Chondrocyte (in vitro differentiated cells): ENCODE results near the gene PMP22. TPM values are rescaled to one million over a fixed set of nuclear protein-coding genes. Genes with fewer than 3 reads are reported as not detected.
A peak's percentile ranks its signal among the peaks of the same experiment; 100 is the strongest.

Source experiments
- DNase-seq: peaks from one replicate; pipeline ENCODE4 v3.0.0; 2021; ENCODE audit warnings: mixed read lengths, low spot score
- H3K27ac Mint-ChIP-seq: one replicate; pipeline ENCODE4 v1.8.0; 2021; ENCODE audit warnings: mild to moderate bottlenecking, moderate library complexity, mixed read lengths; ENCODE audit not compliant: unreplicated experiment
- H3K27me3 Mint-ChIP-seq: 2 replicates; pipeline ENCODE4 v1.8.0; 2021; ENCODE audit warnings: low read depth, mixed read lengths
- H3K36me3 Mint-ChIP-seq: 2 replicates; pipeline ENCODE4 v1.8.0; 2021; ENCODE audit warnings: low read depth, mixed read lengths
- H3K4me1 Mint-ChIP-seq: 2 replicates; pipeline ENCODE4 v1.8.0; 2021; ENCODE audit warnings: low read depth, mild to moderate bottlenecking, mixed read lengths
- H3K4me3 Mint-ChIP-seq: one replicate; pipeline ENCODE4 v1.8.0; 2021; ENCODE audit warnings: mild to moderate bottlenecking, moderate library complexity, mixed read lengths; ENCODE audit not compliant: unreplicated experiment
- H3K9me3 Mint-ChIP-seq: 2 replicates; pipeline ENCODE4 v1.8.0; 2021; ENCODE audit warnings: low read depth, mixed read lengths
- CTCF ChIP-seq: fragments of 200-600 bp; sonication (generic); IDR thresholded peaks from 2 replicates; pipeline ENCODE4 v1.5.0; 2021; ENCODE audit warnings: antibody characterized with exemption, mild to moderate bottlenecking, moderate library complexity
- total RNA-seq: library from RNA; stranded (reverse); gene quantifications from 3 replicates; pipeline ENCODE4 v1.2.1, GENCODE V29; 2021

Gene PMP22
- total RNA-seq, 1 donor from 2014 or later: 152 TPM

- H3K36me3 Mint-ChIP-seq: no peaks in the 10 kb centered on the region
- peaks cover 19% of the 10 kb centered on the region for H3K4me1 Mint-ChIP-seq
- no peak for DNase-seq
- no peak for TF ChIP-seq CTCF
- H3K27ac Mint-ChIP-seq: no peak overlapping the region
- H3K9me3 Mint-ChIP-seq: peaks cover 2% of the 10 kb centered on the region
- H3K4me3 Mint-ChIP-seq: no peak overlapping the region
- H3K27me3 Mint-ChIP-seq: no peaks in the 10 kb centered on the region
Measured at GRCh38 chr17:15278924-15279477, 13.9 kb upstream of the PMP22 start.

GRCh38 chr17:15278380-15278779, 13.3 kb upstream of the PMP22 start:
- Mint-ChIP-seq H3K27ac (peak overlapping the region; percentile 22), H3K4me1 (peaks cover 25% of the 10 kb centered on the region), H3K4me3 (peak overlapping the region; percentile 54), H3K9me3 (peaks cover 2% of the 10 kb centered on the region), H3K27me3 (no peaks in the 10 kb centered on the region), H3K36me3 (no peaks in the 10 kb centered on the region)
- DNase-seq: no peak
- no peak for TF ChIP-seq CTCF

GRCh38 chr17:15274017-15274416, 8.9 kb upstream of the PMP22 start:
- Mint-ChIP-seq H3K27ac (no peak overlapping the region), H3K4me3 (no peak overlapping the region), H3K27me3 (no peaks in the 10 kb centered on the region), H3K36me3 (no peaks in the 10 kb centered on the region), H3K4me1 (peaks cover 37% of the 10 kb centered on the region), H3K9me3 (no peaks in the 10 kb centered on the region)
- DNase-seq: no peak
- TF ChIP-seq CTCF: no peak

- peak; percentile 20 for TF ChIP-seq CTCF
- H3K27ac Mint-ChIP-seq: peak overlapping the region; percentile 89
Measured at GRCh38 chr17:15273141-15273793, 8.1 kb upstream of the PMP22 start.

GRCh38 chr17:15271741-15272140, 6.6 kb upstream of the PMP22 start:
- no peak overlapping the region for H3K4me3 Mint-ChIP-seq
- DNase-seq: no peak
- no peaks in the 10 kb centered on the region for H3K36me3 Mint-ChIP-seq
- TF ChIP-seq CTCF: no peak
- H3K4me1 Mint-ChIP-seq: peaks cover 34% of the 10 kb centered on the region
- no peak overlapping the region for H3K27ac Mint-ChIP-seq
- H3K27me3 Mint-ChIP-seq: no peaks in the 10 kb centered on the region
- no peaks in the 10 kb centered on the region for H3K9me3 Mint-ChIP-seq

More at GRCh38 chr17:15273141-15273793, 8.1 kb upstream of the PMP22 start:
- no peaks in the 10 kb centered on the region for H3K36me3 Mint-ChIP-seq
- peaks cover 33% of the 10 kb centered on the region for H3K4me1 Mint-ChIP-seq
- no peaks in the 10 kb centered on the region for H3K27me3 Mint-ChIP-seq
- DNase-seq: no peak
- H3K4me3 Mint-ChIP-seq: no peak overlapping the region
- no peaks in the 10 kb centered on the region for H3K9me3 Mint-ChIP-seq
